Fibroblast of lung (primary cell): ENCODE data around the gene RAPGEF5. TPM values are rescaled to one million over a fixed set of nuclear protein-coding genes. Genes with fewer than 3 reads are reported as not detected.

Experiments
- DNase-seq, 2 donors: peaks; one replicate each; pipeline versions ENCODE4 v3.0.0 to v3.0.0-alpha.2; 2010; ENCODE audit warnings: low read depth in 2 of 2
- H2AFZ ChIP-seq: 2 replicates; pipeline ENCODE4 v1.5.1; 2012; ENCODE audit warnings: low read length, control low read depth, inconsistent platforms
- H3K27ac ChIP-seq: 2 replicates; pipeline ENCODE4 v1.5.1; 2011; ENCODE audit warnings: low read length, control low read depth; ENCODE audit not compliant: insufficient read depth
- H3K27me3 ChIP-seq: 2 replicates; pipeline ENCODE4 v1.5.1; 2011; ENCODE audit warnings: mild to moderate bottlenecking, low read length; ENCODE audit not compliant: control insufficient read depth, insufficient read depth
- H3K36me3 ChIP-seq: 2 replicates; pipeline ENCODE4 v1.5.1; 2011; ENCODE audit warnings: low read length; ENCODE audit not compliant: control insufficient read depth, insufficient read depth
- H3K4me1 ChIP-seq: 2 replicates; pipeline ENCODE4 v1.5.1; 2011; ENCODE audit warnings: low read length; ENCODE audit not compliant: control insufficient read depth, insufficient read depth; ENCODE audit errors: extremely low read depth
- H3K4me2 ChIP-seq: 2 replicates; pipeline ENCODE4 v1.5.1; 2011; ENCODE audit warnings: low read length, control low read depth; ENCODE audit not compliant: insufficient read depth; ENCODE audit errors: extremely low read depth
- H3K4me3 ChIP-seq, 4 experiments: fragments of 200-600 bp in 1 of 4; sonication (generic) in 1 of 4; replicated peaks in 1 of 4; 2 replicates each; pipeline ENCODE4 v1.5.1; 2011 to 2016; ENCODE audit warnings: low read length in 4 of 4, low read depth in 3 of 4, mild to moderate bottlenecking in 3 of 4, control low read depth in 2 of 4, inconsistent platforms in 1 of 4, mixed read lengths in 1 of 4; ENCODE audit not compliant: insufficient read depth in 1 of 4; ENCODE audit errors: control extremely low read depth in 1 of 4
- H3K79me2 ChIP-seq: 2 replicates; pipeline ENCODE4 v1.5.1; 2012; ENCODE audit warnings: mild to moderate bottlenecking, low read length, inconsistent platforms; ENCODE audit not compliant: control insufficient read depth, insufficient read depth
- H3K9ac ChIP-seq: 2 replicates; pipeline ENCODE4 v1.5.1; 2011; ENCODE audit warnings: mild to moderate bottlenecking, low read length, control low read depth; ENCODE audit not compliant: insufficient read depth
- H3K9me3 ChIP-seq: 2 replicates; pipeline ENCODE4 v1.5.1; 2012; ENCODE audit warnings: low read depth, low read length; ENCODE audit not compliant: control insufficient read depth, insufficient read depth
- H4K20me1 ChIP-seq: 2 replicates; pipeline ENCODE4 v1.5.1; 2011; ENCODE audit warnings: low read length; ENCODE audit not compliant: control insufficient read depth, insufficient read depth; ENCODE audit errors: extremely low read depth
- CTCF ChIP-seq, 2 donors: IDR thresholded peaks in 1 of 2; conservative IDR thresholded peaks in 1 of 2; 1 replicate in 1 of 2; 2 replicates in 1 of 2; pipeline ENCODE4 v1.5.1; 2011 to 2012; ENCODE audit warnings: low read length in 2 of 2, control low read depth in 1 of 2, inconsistent platforms in 1 of 2, low read depth in 1 of 2, mild to moderate bottlenecking in 1 of 2
- EZH2 ChIP-seq: IDR thresholded peaks from 2 replicates; pipeline ENCODE4 v1.5.1; 2012; ENCODE audit warnings: low read length, control low read depth, mild to moderate bottlenecking; ENCODE audit errors: missing control alignments
- polyA plus RNA-seq, 2 donors: library from polyadenylated mRNA; depleted of rRNA in 1 of 2; stranded (reverse) in 1 of 2; unstranded in 1 of 2; fragments of >200 nt; gene quantifications; 2 replicates each; pipeline ENCODE4 v1.2.1, GENCODE V29; 2011 to 2012; ENCODE audit warnings: missing spikeins in 1 of 2
- total RNA-seq: library from RNA; depleted of rRNA; stranded (reverse); fragments of >200 nt; gene quantifications from 2 replicates; pipeline ENCODE4 v1.2.1, GENCODE V29; 2014

RAPGEF5 gene
- total and polyA plus RNA-seq, 2 donors (not counting 1 experiment from before 2014, with no cell fraction given), result 1.4 to 1.5 TPM

- H3K9me3 ChIP-seq, result no peaks in the 10 kb centered on the region
- no peak overlapping the region for H3K4me3 ChIP-seq
- TF ChIP-seq EZH2 (no peak), CTCF (conservative IDR thresholded peaks at IDR 0.05 in 1 of 2, IDR thresholded peaks at IDR 0.05 in 1 of 2; ENCODE audit: low read depth in 1 of 2, low read length in 2 of 2) (no peak)
- H3K27ac ChIP-seq, result no peak overlapping the region
- no peak overlapping the region for H2AFZ ChIP-seq
- no peak overlapping the region for H3K9ac ChIP-seq
- DNase-seq, result peak in 1 of 2 donors; percentile 5
- no peaks in the 10 kb centered on the region for H4K20me1 ChIP-seq
- no peaks in the 10 kb centered on the region for H3K27me3 ChIP-seq
- H3K36me3 ChIP-seq, result no peaks in the 10 kb centered on the region
- H3K4me1 ChIP-seq, result no peaks in the 10 kb centered on the region
- H3K79me2 ChIP-seq, result no peaks in the 10 kb centered on the region
- no peak overlapping the region for H3K4me2 ChIP-seq
Measured at GRCh38 chr7:22268884-22269421, 88.0 kb downstream of the RAPGEF5 start.

- DNase-seq, result peak in 1 of 2 donors; percentile 40
Measured at GRCh38 chr7:22267930-22268615, 88.9 kb downstream of the RAPGEF5 start.

GRCh38 chr7:22262538-22262937, 94.4 kb downstream of the RAPGEF5 start:
- no peak for DNase-seq
- Histone ChIP-seq H3K4me1 (no peaks in the 10 kb centered on the region), H3K36me3 (no peaks in the 10 kb centered on the region), H4K20me1 (no peaks in the 10 kb centered on the region), H2AFZ (no peak overlapping the region), H3K79me2 (no peaks in the 10 kb centered on the region), H3K9me3 (no peaks in the 10 kb centered on the region), H3K9ac (no peak overlapping the region), H3K4me3 (no peak overlapping the region), H3K27me3 (no peaks in the 10 kb centered on the region), H3K27ac (no peak overlapping the region), H3K4me2 (no peak overlapping the region)
- no peak for TF ChIP-seq CTCF (conservative IDR thresholded peaks at IDR 0.05 in 1 of 2, IDR thresholded peaks at IDR 0.05 in 1 of 2; ENCODE audit: low read depth in 1 of 2, low read length in 2 of 2)
- TF ChIP-seq EZH2, result no peak

More at GRCh38 chr7:22267930-22268615, 88.9 kb downstream of the RAPGEF5 start:
- Histone ChIP-seq H3K9ac (no peak overlapping the region), H3K4me2 (no peak overlapping the region), H3K9me3 (no peaks in the 10 kb centered on the region), H3K4me3 (no peak overlapping the region), H3K36me3 (no peaks in the 10 kb centered on the region), H3K4me1 (no peaks in the 10 kb centered on the region), H3K27me3 (no peaks in the 10 kb centered on the region), H4K20me1 (no peaks in the 10 kb centered on the region), H2AFZ (no peak overlapping the region), H3K27ac (no peak overlapping the region), H3K79me2 (no peaks in the 10 kb centered on the region)
- TF ChIP-seq CTCF (conservative IDR thresholded peaks at IDR 0.05 in 1 of 2, IDR thresholded peaks at IDR 0.05 in 1 of 2; ENCODE audit: low read depth in 1 of 2, low read length in 2 of 2) (no peak), EZH2 (no peak)
